GM12892 (cell line): ENCODE results near the gene POFUT1.

ENCODE experiments used
- POLR2A ChIP-seq: IDR thresholded peaks from 2 replicates; pipeline ENCODE4 v1.6.1; 2011; ENCODE audit warnings: low read depth, low read length, control low read depth
- POLR2AphosphoS5 ChIP-seq: IDR thresholded peaks from 2 replicates; pipeline ENCODE4 v1.6.1; 2011; ENCODE audit warnings: low read depth, low read length, control low read depth
- TAF1 ChIP-seq: IDR thresholded peaks from 2 replicates; pipeline ENCODE4 v1.6.1; 2011; ENCODE audit warnings: low read depth, mild to moderate bottlenecking, control low read depth, low read length, borderline replicate concordance

DNA sequence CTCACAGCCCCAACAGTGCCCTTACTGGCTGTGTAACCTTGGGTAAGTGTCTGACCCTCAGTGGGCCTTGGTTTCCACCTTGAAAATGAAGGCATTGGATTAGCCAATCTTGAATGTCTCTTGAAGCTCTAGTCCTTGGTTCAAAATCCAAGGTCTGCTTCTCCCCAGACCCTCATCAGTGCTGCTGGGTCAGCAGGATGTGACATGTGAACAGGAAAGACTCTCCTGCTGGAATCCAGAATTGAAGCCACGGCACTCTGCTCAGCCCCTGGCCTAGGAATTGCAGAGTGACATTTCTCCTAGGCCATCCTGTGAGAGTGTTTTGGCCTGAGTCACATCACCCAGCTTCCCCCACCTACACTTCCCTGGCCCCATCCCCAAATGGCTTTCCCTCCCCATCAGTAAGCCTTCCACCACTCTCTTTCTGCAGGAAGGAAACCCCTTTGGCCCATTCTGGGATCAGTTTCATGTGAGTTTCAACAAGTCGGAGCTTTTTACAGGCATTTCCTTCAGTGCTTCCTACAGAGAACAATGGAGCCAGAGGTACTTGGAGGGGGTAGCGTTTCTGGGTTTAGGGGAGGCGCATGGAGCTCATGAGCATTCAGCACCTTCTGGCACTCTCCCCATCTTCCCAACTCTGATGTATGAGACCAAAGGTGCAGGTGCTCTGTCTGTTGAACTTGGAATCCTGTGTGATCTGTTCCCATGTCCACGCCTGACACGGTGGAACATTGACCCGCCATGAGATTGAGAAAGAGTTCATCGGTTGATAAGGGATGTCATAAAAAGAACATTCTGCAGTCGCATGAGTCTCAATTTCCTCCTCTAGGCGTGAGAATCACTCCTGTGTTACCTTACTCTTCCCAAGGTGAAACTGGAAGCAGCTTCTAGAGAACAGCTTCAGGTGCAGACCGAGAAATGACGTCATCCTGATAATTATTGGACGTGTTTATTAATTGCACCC lies 8.8 kb downstream of the POFUT1 start:
- TF ChIP-seq TAF1 (no peak), POLR2AphosphoS5 (no peak), POLR2A (no peak)
